ENCODE measurements around the gene NRDE2. TPM values are rescaled to one million over a fixed set of nuclear protein-coding genes. Genes with fewer than 3 reads are reported as not detected.

The NRDE2 gene
- total RNA-seq, 1 donor from 2014 or later: 19.7 TPM

DNA sequence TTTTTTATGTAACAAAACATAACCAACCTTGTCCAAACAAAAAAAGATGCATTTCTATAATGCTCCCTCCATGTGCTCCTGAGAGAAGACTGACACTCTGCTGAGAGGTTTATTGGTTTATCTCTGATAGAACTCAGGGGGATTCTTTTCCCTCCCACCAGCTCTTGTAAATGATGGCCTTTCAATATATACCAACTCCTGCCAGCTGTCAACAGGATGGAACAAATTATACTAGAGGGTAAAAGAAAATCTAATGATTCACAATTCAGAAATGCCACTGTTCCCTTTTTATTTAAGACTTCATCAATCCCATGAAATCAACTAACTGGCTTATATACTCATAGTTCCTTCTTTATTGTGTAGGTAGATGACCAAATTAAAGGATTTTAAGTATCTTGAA, 50.0 kb downstream of the NRDE2 start:
- Histone ChIP-seq H3K79me2 (ENCODE audit: insufficient read depth, low read length) (no peaks in the 10 kb centered on the region), H2AFZ (ENCODE audit: low read depth, low read length) (no peak overlapping the region), H3K27ac (ENCODE audit: low read depth, low read length) (peak overlapping the region; percentile 80), H4K20me1 (ENCODE audit: insufficient read depth, low read length) (no peaks in the 10 kb centered on the region), H3K4me1 (ENCODE audit: insufficient read depth, low read length) (peaks cover 23% of the 10 kb centered on the region), H3K27me3 (ENCODE audit: insufficient read depth, low read length) (no peaks in the 10 kb centered on the region), H3K4me2 (ENCODE audit: low read length) (peak overlapping the region; percentile 63), H3K36me3 (ENCODE audit: insufficient read depth, low read length) (peaks cover 4% of the 10 kb centered on the region), H3K4me3 (ENCODE audit: insufficient read depth, low read depth, low read length) (no peak overlapping the region), H3K9me3 (ENCODE audit: insufficient read depth, low read depth, low read length) (no peaks in the 10 kb centered on the region), H3K9ac (ENCODE audit: low read length) (peak overlapping the region; percentile 59)
- Mint-ChIP-seq H3K36me3 (ENCODE audit: low read depth, unreplicated experiment) (peaks cover 10% of the 10 kb centered on the region), H3K27me3 (ENCODE audit: low read depth, unreplicated experiment) (no peaks in the 10 kb centered on the region), H3K27ac (ENCODE audit: unreplicated experiment) (peak overlapping the region; percentile 70), H3K4me3 (ENCODE audit: unreplicated experiment) (no peak overlapping the region), H3K9me3 (ENCODE audit: unreplicated experiment) (no peaks in the 10 kb centered on the region), H3K4me1 (ENCODE audit: low read depth, unreplicated experiment) (peaks cover 21% of the 10 kb centered on the region)
- no peak for FAIRE-seq
- DNase-seq (ENCODE audit: low read depth): peak; percentile 35
- no peak for TF ChIP-seq EZH2 (IDR thresholded peaks at IDR 0.05; ENCODE audit: insufficient read depth, low read length)
- TF ChIP-seq, protein P1, sequence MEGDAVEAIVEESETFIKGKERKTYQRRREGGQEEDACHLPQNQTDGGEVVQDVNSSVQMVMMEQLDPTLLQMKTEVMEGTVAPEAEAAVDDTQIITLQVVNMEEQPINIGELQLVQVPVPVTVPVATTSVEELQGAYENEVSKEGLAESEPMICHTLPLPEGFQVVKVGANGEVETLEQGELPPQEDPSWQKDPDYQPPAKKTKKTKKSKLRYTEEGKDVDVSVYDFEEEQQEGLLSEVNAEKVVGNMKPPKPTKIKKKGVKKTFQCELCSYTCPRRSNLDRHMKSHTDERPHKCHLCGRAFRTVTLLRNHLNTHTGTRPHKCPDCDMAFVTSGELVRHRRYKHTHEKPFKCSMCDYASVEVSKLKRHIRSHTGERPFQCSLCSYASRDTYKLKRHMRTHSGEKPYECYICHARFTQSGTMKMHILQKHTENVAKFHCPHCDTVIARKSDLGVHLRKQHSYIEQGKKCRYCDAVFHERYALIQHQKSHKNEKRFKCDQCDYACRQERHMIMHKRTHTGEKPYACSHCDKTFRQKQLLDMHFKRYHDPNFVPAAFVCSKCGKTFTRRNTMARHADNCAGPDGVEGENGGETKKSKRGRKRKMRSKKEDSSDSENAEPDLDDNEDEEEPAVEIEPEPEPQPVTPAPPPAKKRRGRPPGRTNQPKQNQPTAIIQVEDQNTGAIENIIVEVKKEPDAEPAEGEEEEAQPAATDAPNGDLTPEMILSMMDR (IDR thresholded peaks at IDR 0.05; ENCODE audit: insufficient read depth, low read depth, low read length): no peak

DNA sequence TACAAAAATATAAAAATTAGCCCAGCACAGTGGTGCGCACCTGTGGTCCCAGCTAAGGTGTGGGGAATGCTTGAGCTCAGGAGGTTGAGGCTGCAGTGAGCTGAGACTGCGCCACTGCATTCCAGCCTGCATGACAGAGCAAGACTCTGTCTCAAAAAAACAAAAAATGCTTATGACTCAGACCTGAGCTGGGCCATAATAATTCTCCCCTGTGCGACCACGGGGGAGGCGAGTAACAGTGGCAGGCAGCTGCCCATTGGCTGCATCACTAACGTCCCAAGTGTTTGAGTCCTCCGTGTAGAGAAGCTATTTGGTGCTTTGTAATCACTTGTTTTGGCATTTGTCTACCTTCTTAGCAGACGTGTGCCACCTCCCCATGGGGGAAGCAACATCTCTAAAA, 50.5 kb downstream of the NRDE2 start:
- FAIRE-seq: no peak
- H3K4me3 ChIP-seq (ENCODE audit: insufficient read depth, low read depth, low read length): no peak overlapping the region
- peaks cover 9% of the 10 kb centered on the region for H3K36me3 Mint-ChIP-seq (ENCODE audit: low read depth, unreplicated experiment)
- no peaks in the 10 kb centered on the region for H3K27me3 Mint-ChIP-seq (ENCODE audit: low read depth, unreplicated experiment)
- TF ChIP-seq, protein P1 (IDR thresholded peaks at IDR 0.05; ENCODE audit: insufficient read depth, low read depth, low read length): no peak
- no peaks in the 10 kb centered on the region for H3K79me2 ChIP-seq (ENCODE audit: insufficient read depth, low read length)
- H3K9me3 ChIP-seq (ENCODE audit: insufficient read depth, low read depth, low read length): no peaks in the 10 kb centered on the region
- H3K4me2 ChIP-seq (ENCODE audit: low read length): peak overlapping the region; percentile 63
- H3K9ac ChIP-seq (ENCODE audit: low read length): peak overlapping the region; percentile 61
- H2AFZ ChIP-seq (ENCODE audit: low read depth, low read length): no peak overlapping the region
- no peaks in the 10 kb centered on the region for H4K20me1 ChIP-seq (ENCODE audit: insufficient read depth, low read length)
- H3K4me3 Mint-ChIP-seq (ENCODE audit: unreplicated experiment): no peak overlapping the region
- H3K4me1 Mint-ChIP-seq (ENCODE audit: low read depth, unreplicated experiment): peaks cover 24% of the 10 kb centered on the region
- peaks cover 27% of the 10 kb centered on the region for H3K4me1 ChIP-seq (ENCODE audit: insufficient read depth, low read length)
- peaks cover 1% of the 10 kb centered on the region for H3K36me3 ChIP-seq (ENCODE audit: insufficient read depth, low read length)
- peak overlapping the region; percentile 70 for H3K27ac Mint-ChIP-seq (ENCODE audit: unreplicated experiment)
- H3K9me3 Mint-ChIP-seq (ENCODE audit: unreplicated experiment): no peaks in the 10 kb centered on the region
- peak overlapping the region; percentile 80 for H3K27ac ChIP-seq (ENCODE audit: low read depth, low read length)
- peak; percentile 84 for DNase-seq (ENCODE audit: low read depth)
- no peaks in the 10 kb centered on the region for H3K27me3 ChIP-seq (ENCODE audit: insufficient read depth, low read length)

DNA sequence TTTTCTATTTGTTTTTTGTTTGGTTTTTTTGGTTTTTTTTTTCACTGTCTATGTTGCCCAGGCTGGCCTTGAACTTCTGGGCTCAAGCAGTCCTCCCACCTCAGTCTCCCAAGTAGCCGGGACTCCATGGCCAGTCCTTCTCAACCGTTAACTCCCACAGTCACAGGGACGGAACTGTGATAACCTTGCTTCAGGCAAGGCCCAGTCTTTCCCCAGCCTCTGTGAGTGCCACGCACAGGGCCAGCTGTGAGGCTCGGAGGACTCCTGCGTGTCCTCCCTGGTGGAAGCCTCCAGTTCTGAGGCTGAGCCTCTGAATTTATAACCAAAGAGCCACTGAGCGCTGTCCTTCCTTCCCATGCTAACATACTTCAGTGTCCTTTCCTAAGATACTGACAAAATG, 51.6 kb downstream of the NRDE2 start:
- Histone ChIP-seq H2AFZ (ENCODE audit: low read depth, low read length) (no peak overlapping the region), H3K9ac (ENCODE audit: low read length) (no peak overlapping the region), H3K4me3 (ENCODE audit: insufficient read depth, low read depth, low read length) (no peak overlapping the region), H3K79me2 (ENCODE audit: insufficient read depth, low read length) (no peaks in the 10 kb centered on the region), H3K4me2 (ENCODE audit: low read length) (no peak overlapping the region), H3K27me3 (ENCODE audit: insufficient read depth, low read length) (no peaks in the 10 kb centered on the region), H3K4me1 (ENCODE audit: insufficient read depth, low read length) (peaks cover 36% of the 10 kb centered on the region), H3K27ac (ENCODE audit: low read depth, low read length) (peak overlapping the region; percentile 80), H3K36me3 (ENCODE audit: insufficient read depth, low read length) (no peaks in the 10 kb centered on the region), H4K20me1 (ENCODE audit: insufficient read depth, low read length) (no peaks in the 10 kb centered on the region), H3K9me3 (ENCODE audit: insufficient read depth, low read depth, low read length) (no peaks in the 10 kb centered on the region)
- FAIRE-seq (no peak), DNase-seq (ENCODE audit: low read depth) (no peak)
- H3K27me3 Mint-ChIP-seq (ENCODE audit: low read depth, unreplicated experiment): no peaks in the 10 kb centered on the region
- TF ChIP-seq, protein P1 (IDR thresholded peaks at IDR 0.05; ENCODE audit: insufficient read depth, low read depth, low read length): no peak
- no peak for TF ChIP-seq EZH2 (IDR thresholded peaks at IDR 0.05; ENCODE audit: insufficient read depth, low read length)
- H3K4me1 Mint-ChIP-seq (ENCODE audit: low read depth, unreplicated experiment): peaks cover 31% of the 10 kb centered on the region
- peak overlapping the region; percentile 70 for H3K27ac Mint-ChIP-seq (ENCODE audit: unreplicated experiment)
- peaks cover 3% of the 10 kb centered on the region for H3K36me3 Mint-ChIP-seq (ENCODE audit: low read depth, unreplicated experiment)
- no peaks in the 10 kb centered on the region for H3K9me3 Mint-ChIP-seq (ENCODE audit: unreplicated experiment)
- H3K4me3 Mint-ChIP-seq (ENCODE audit: unreplicated experiment): no peak overlapping the region

All from astrocyte (in vitro differentiated cells and primary cell).